LHCN-M2 (cell line): ENCODE measurements around the gene DCDC1. TPM values are rescaled to one million over a fixed set of nuclear protein-coding genes. Genes with fewer than 3 reads are reported as not detected.
A peak's percentile ranks its signal among the peaks of the same experiment; 100 is the strongest.
"Not testable (repeated sequence)": the region's sequence is repeated elsewhere in the genome, so short reads cannot be mapped to it uniquely, and the experiment has no call there.

Experiments used
- DNase-seq: peaks from one replicate; pipeline ENCODE4 v3.0.0-alpha.2; 2012; ENCODE audit warnings: low read depth
- total RNA-seq: library from RNA; depleted of rRNA; stranded (reverse); fragments of >200 nt; gene quantifications from 2 replicates; pipeline ENCODE4 v1.2.3, GENCODE V29; 2014

DCDC1 gene
- total RNA-seq, 1 experiment from 2014 or later = 0.40 TPM

GRCh38 chr11:30987819-30988218 lies 381.7 kb downstream of the DCDC1 start:
- no peak for DNase-seq

GRCh38 chr11:30985536-30985935 lies 384.0 kb downstream of the DCDC1 start:
- no peak for DNase-seq

- peak; percentile 83 for DNase-seq
Measured at GRCh38 chr11:30984827-30985226, 384.7 kb downstream of the DCDC1 start.

- peak; percentile 97 for DNase-seq
Measured at GRCh38 chr11:30984442-30984816, 385.1 kb downstream of the DCDC1 start.

- no peak for DNase-seq
Measured at GRCh38 chr11:30983776-30984441, 385.6 kb downstream of the DCDC1 start.

- DNase-seq = peak; percentile 43
Measured at GRCh38 chr11:30983143-30983542, 386.4 kb downstream of the DCDC1 start.

- no peak for DNase-seq
Measured at GRCh38 chr11:30967579-30967978, 402.0 kb downstream of the DCDC1 start.

- peak; percentile 60 for DNase-seq
Measured at GRCh38 chr11:30960387-30960992, 409.0 kb downstream of the DCDC1 start.

GRCh38 chr11:30956751-30957150 lies 412.8 kb downstream of the DCDC1 start:
- no peak for DNase-seq

- DNase-seq = no peak
Measured at GRCh38 chr11:30949838-30950237, 419.7 kb downstream of the DCDC1 start.

- DNase-seq = not testable (repeated sequence)
Measured at GRCh38 chr11:30947715-30948114, 421.8 kb downstream of the DCDC1 start.

GRCh38 chr11:30938810-30939209 lies 430.7 kb downstream of the DCDC1 start:
- peak; percentile 78 for DNase-seq

GRCh38 chr11:30938171-30938570 lies 431.4 kb downstream of the DCDC1 start:
- DNase-seq = peak; percentile 29

- peak; percentile 66 for DNase-seq
Measured at GRCh38 chr11:30936491-30936890, 433.0 kb downstream of the DCDC1 start.

GRCh38 chr11:30935861-30936260 lies 433.7 kb downstream of the DCDC1 start:
- peak; percentile 83 for DNase-seq

- no peak for DNase-seq
Measured at GRCh38 chr11:30926130-30926529, 443.4 kb downstream of the DCDC1 start.

GRCh38 chr11:30921811-30922210 lies 447.7 kb downstream of the DCDC1 start:
- peak; percentile 32 for DNase-seq

GRCh38 chr11:30919389-30920152 lies 450.0 kb downstream of the DCDC1 start:
- peak; percentile 83 for DNase-seq

- DNase-seq = peak; percentile 69
Measured at GRCh38 chr11:30917859-30918478, 451.6 kb downstream of the DCDC1 start.

- DNase-seq = no peak
Measured at GRCh38 chr11:30917266-30917665, 452.3 kb downstream of the DCDC1 start.

- no peak for DNase-seq
Measured at GRCh38 chr11:30916764-30917163, 452.8 kb downstream of the DCDC1 start.

- DNase-seq = peak; percentile 69
Measured at GRCh38 chr11:30914143-30914762, 455.3 kb downstream of the DCDC1 start.
